Fibroblast of skin of back (primary cell): ENCODE measurements around the gene JAGN1. TPM values are rescaled to one million over a fixed set of nuclear protein-coding genes. Genes with fewer than 3 reads are reported as not detected.
A peak's percentile ranks its signal among the peaks of the same experiment; 100 is the strongest.
"Not testable (repeated sequence)": the region's sequence is repeated elsewhere in the genome, so short reads cannot be mapped to it uniquely, and the experiment has no call there.

ENCODE experiments used
- DNase-seq: peaks from one replicate; pipeline ENCODE4 v3.0.0-alpha.2; 2013
- polyA plus RNA-seq, 2 experiments: library from polyadenylated mRNA; unstranded; fragments of 120-200 nt; gene quantifications; one replicate each; pipeline ENCODE4 v1.2.1, GENCODE V29; 2013; ENCODE audit not compliant: insufficient read length in 2 of 2

The JAGN1 gene
- 33.5 TPM for polyA plus RNA-seq (2013, experiment 1 of 2; ENCODE audit: insufficient read length)
- 20.8 TPM for polyA plus RNA-seq (2013, experiment 2 of 2; ENCODE audit: insufficient read length)

GRCh38 chr3:9890249-9891071 is at the start of gene JAGN1:
Gene JAGN1 (plus strand): TSS chr3:9890610. CDS start chr3:9890723, 113 bp downstream.
- DNase-seq = peak; percentile 87

DNA sequence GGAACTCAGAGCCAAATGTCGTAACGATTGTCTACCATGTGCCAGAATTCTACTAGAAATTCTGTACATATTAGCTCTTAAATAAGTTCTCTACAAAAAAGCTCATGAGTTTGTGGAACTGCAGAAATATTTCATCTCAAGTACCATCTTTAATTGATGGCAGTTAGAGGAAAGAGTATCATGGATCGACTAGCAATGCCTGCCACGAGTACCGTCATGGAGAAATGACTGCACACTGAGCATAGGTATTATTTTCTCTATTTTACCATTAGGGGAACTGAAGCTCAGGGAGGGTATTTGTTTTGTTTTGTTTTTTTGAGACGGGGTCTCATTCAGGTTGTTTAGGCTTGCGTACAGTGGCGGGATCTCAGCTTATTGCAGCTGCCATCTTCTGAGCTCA is 49.4 kb upstream of the JAGN1 start:
- no peak for DNase-seq

GRCh38 chr3:9843715-9844438 is 46.5 kb upstream of the JAGN1 start, which contains the start of gene RPUSD3:
Gene RPUSD3 (minus strand): TSS chr3:9844008. CDS start chr3:9843990, 18 bp downstream.
- peak; percentile 95 for DNase-seq

DNA sequence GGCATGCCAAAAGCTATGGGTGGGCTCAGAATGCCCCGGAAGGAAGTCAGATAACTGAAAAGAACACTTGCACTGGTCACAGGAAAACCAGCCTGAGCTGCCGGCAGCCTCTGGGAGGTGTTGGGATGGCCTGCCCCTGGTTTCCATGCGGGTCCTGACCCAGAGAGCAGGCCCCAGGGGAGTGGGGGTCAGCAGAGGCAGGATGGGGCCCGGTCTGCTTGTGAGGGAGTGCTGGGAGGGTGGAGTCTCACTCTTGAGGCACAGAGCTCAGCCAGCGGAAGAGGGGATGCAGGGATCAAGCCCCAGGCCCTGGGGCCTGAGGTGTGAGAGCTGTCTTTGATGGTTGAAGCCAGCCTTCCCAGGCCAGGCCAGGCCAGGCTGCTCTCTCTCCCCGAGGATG is 44.2 kb upstream of the JAGN1 start:
- DNase-seq = no peak

- DNase-seq = no peak
Measured at GRCh38 chr3:9846931-9847488, 43.4 kb upstream of the JAGN1 start.

GRCh38 chr3:9847870-9848269 is 42.5 kb upstream of the JAGN1 start:
- not testable (repeated sequence) for DNase-seq

DNA sequence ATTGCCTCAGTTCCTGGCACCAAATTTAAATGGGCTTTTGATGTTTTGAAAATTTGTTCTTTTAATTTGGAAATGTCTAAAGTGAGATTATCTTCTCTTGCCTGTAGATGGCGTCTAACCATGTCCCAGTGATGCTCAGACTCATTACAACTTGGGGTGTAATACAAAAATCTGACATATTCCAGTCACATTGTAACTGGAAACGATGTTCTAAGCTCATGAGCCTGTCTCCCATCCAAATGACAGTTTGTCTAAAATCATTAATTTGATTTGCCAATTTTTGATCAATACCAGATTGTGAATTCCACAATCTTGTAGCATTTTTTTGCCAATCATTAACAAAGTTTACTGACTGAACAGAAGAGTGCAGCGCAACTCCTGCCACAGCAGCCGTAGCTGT is 41.5 kb upstream of the JAGN1 start:
- DNase-seq = peak; percentile 26

- not testable (repeated sequence) for DNase-seq
Measured at GRCh38 chr3:9851383-9851782, 39.0 kb upstream of the JAGN1 start.

DNA sequence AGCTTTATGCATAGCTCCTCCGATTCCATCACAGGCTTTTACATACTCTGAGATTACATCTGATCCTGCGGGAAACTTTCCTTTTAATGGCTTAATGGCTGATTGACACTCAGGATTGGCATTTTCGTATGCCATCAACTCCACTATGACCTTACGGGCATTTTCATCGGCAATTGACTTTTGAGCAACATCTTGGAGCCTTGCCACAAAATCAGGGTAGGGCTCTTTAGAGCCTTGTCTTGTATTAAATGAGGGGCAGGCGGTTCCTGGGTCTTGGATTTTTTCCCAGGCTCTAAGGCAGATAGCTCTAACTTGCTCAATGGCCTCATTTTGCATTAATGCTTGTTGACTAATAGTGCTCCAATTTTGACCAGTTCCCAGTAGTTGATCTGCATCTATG is 38.5 kb upstream of the JAGN1 start:
- not testable (repeated sequence) for DNase-seq

- no peak for DNase-seq
Measured at GRCh38 chr3:9852528-9852927, 37.9 kb upstream of the JAGN1 start.

GRCh38 chr3:9854291-9854940 is 36.0 kb upstream of the JAGN1 start:
- DNase-seq = not testable (repeated sequence)

DNA sequence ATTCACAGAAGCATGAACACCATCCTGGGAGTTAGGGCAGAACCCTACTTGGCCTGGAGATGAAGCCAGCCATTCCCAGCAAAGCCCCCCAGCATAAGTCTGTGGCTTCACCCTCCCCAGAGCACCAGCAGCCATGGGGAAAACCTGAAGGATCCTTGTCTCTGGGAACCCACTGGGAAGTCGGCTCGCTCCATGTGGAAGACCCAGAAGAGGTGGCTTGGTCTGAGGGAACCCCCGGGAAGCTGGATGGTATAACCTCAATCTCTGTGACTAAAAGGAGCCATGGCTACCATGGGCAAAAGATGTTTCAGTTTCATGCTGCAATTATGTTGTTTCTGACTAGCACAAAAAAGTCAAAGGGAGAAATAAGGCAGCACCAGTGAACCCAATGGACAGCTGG is 34.8 kb upstream of the JAGN1 start:
- DNase-seq = no peak

- no peak for DNase-seq
Measured at GRCh38 chr3:9859530-9860025, 30.8 kb upstream of the JAGN1 start.

DNA sequence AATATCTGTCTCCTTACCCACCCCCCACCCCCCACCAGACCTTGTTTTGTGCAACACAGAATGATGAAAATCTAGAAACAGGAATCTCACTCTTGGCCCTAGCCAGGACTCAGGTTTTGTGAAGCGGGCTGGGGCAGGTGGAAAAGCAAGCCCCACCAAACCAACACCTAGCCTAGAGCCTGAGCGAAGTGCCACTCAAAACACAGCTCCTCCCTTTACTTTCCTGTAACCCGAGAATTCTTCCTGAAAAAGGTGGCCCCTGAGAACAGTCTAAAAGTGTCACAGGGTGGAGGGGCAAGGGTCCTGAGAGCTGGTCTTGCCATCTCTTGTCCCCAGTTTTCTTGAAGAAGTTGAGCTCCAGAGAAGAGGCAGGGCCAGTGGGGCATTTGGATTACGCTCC is 29.2 kb upstream of the JAGN1 start:
- no peak for DNase-seq

DNA sequence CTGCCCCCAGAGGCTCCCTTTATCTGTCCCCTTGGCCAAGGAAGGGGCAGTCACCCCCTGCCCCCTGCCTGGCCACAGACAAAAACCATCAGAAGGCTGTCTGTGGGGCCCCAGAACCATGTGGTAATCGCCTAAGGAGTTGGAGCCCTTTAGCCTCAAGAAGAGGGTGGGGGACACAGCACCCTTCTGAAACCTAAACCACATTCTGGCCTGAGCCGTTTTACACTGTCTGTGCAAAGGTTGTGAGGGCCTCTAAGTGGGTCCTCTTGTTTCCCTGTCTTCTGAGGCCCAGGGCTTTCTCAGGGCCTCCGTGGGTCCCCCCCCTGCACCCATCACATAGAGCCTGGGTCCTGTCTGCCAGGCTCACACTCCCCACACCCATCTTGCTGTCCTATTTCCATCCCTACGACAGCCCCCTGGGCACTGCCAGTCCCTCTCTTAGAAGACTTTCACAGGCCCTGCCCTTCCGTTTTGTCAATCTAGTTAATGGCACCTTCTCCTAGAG is 28.7 kb upstream of the JAGN1 start:
- DNase-seq = no peak

GRCh38 chr3:9862391-9863057 is 27.9 kb upstream of the JAGN1 start:
- DNase-seq = peak; percentile 49

GRCh38 chr3:9863058-9863772 is 27.2 kb upstream of the JAGN1 start:
- no peak for DNase-seq

DNA sequence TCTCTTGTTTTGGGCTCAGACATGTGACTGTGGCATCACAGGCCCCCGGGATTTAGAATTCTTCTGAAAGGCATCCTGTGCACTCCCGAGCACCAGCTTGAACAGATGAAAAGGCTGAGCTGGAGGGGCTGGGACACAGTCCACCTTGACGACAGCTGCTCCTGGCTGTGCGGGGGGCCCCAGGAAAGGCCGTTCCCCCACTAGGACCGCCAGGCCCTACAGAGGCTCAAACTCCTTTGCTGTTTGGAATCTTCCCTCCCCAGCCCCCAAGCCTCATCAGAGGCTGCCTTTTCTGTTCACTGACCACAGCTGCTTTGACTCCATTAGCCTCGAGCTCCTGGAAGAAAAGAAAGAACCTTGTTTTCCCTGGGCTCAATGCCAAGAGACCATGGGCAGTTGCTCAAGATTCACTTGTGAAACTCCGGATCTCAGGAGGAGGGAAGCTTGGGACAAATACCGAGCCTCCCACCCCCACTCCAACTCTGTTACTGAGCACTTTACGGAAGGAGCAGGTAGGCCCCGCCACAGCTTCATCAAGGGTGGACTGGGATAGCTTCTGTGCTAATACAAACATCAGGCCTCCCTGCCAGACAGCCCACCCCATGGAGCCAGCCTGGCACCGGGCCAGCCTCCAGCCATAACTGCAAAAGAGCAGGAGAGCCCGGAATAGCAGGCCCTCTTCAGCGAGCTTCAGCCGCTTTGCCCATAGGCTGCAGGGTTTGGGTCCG is 26.0 kb upstream of the JAGN1 start:
- DNase-seq = peak; percentile 38

DNA sequence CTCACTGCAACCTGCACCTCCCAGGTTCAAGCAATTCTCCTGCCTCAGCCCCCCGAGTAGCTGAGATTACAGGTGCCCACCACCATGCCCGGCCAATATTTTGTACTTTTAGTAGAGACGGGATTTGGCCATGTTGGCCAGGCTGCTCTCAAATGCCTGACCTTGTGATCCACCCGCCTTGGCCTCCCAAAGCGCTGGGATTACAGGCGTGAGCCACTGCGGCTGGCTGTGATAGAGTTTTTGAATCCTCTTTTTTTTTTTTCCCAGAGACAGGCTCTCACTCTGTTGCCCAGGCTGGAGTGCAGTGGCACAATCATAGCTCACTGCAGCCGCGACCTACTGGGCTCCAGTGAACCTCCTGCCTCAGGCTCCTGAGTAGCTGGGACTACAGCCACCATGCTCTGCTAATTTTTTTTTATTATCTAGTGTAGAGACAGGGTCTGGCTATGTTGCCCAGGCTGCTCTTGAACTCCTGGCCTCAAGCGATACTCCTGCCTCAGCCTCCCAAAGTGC is 25.2 kb upstream of the JAGN1 start:
- DNase-seq = not testable (repeated sequence)

- DNase-seq = no peak
Measured at GRCh38 chr3:9866639-9867038, 23.8 kb upstream of the JAGN1 start.
